GM18951 (cell line): Measurements from ENCODE around the gene KCNN3.

Source experiments
- POLR2A ChIP-seq: IDR thresholded peaks from 4 replicates; pipeline ENCODE4 v1.6.1; 2011; ENCODE audit warnings: mild to moderate bottlenecking; ENCODE audit not compliant: insufficient read length, insufficient read depth; ENCODE audit errors: extremely low read depth
- in situ Hi-C: fragments of 300-500 bp; cut with MboI; formaldehyde crosslinking; loops from one replicate; pipeline ENCODE4 v1.12.0; 2022; ENCODE audit warnings: low sequenced_read_pairs, mixed read lengths, inconsistent platforms; ENCODE audit not compliant: unreplicated experiment

Gene KCNN3

DNA sequence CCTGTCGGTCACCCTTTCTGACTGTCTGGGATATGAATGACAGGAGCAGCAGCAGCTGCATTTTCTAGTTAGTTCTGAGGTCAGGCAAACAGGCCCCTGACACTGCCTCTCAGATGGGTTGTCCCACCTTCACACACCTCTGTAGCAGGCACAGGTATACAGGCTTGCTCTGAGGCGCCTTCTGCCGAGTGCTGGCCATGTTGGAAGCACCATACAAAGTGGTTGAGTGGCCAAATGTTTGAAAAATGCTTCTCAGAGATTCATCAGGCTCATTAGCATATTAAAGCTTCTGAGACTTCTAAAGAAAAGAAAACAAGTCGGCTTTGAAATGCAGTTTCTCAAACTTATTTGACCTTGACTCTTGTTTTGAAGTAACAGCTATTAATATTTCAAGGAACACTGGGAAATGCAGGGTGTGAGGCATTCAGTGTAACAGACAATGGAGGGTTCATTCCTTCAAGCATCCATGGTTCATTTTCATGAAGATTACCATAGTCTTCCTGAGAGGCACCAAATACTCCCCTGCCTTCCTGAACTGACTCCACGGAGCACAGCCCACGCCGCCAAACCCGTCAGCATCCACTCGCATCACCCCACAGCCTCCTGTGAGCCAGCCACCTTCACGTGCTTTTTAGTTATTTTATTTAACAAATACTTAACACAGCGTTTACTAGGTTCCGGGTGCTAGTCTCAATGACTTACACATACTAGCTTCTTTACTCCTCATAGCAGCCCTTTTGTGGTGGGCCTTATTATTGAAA lies 81.8 kb downstream of the KCNN3 start:
- no peak for TF ChIP-seq POLR2A

GRCh38 chr1:154786804-154787570 lies 83.1 kb downstream of the KCNN3 start:
- TF ChIP-seq POLR2A, result no peak
- in situ Hi-C loops, result no loop called here

More for the DNA sequence above, 81.8 kb downstream of the KCNN3 start:
- in situ Hi-C loops, result no loop called here

- in situ Hi-C loops, result no loop called here
- no peak for TF ChIP-seq POLR2A
Observed at GRCh38 chr1:154784924-154785531, 85.1 kb downstream of the KCNN3 start.

DNA sequence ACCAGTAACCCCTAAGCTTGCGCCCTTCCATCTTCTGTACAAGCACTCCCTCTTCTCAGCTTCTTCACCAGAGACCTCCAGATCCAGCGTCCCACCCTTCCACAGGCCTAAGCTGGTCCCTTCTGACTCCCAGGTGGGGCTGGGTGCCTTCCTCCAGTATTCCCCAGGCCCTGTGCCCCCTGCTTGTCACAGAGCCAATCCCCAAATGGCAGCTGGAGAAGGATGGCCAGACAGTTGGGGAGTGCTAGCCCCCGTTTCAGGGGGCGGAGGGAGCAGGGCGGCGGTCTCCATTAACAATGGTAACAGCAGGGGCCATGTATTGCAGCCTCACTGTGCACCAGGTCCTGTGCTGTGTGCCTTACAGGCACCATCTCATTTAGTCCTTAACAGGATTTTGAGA lies 85.7 kb downstream of the KCNN3 start:
- in situ Hi-C loops, result no loop called here

DNA sequence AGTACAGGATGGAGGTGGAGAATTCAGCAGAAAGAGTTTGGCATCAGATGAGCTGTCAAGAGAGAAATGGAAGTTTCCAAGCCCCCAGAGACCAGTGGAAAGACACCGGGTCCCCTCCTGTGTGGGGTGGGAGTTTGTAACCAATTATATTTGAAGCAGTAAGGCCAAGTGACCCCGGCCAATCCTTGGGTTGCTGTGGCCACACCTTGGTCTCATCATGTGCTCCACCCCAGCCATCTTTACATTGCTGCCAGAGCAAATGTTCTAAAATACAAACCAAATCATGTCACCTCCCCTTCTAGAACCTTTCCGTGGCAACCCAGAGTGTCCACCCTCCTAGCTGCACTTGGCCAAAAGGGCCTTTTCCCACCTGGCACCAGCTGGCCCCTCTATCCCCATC lies 86.1 kb downstream of the KCNN3 start:
- in situ Hi-C loops, result no loop called here
- no peak for TF ChIP-seq POLR2A

More for the DNA sequence above, 85.7 kb downstream of the KCNN3 start:
- TF ChIP-seq POLR2A, result no peak

DNA sequence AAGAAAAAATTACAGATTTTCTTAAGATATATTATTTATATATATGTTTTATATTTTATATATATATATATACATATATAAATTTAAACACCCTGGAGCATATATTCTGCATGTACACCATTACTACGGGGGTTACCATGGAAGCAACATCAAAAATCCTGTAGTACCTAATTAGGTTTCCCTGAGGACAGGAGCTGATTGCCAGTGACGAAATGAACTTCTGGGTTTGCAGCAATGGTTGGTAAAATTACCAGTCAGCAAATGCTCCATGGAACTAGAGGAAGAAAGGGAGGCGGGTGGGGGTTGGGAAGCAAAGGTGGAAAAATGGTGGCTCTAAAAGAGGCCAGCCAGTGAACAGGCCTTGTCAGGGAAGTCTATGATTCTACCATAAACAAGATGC lies 89.5 kb downstream of the KCNN3 start:
- in situ Hi-C loops, result no loop called here
- TF ChIP-seq POLR2A, result no peak

DNA sequence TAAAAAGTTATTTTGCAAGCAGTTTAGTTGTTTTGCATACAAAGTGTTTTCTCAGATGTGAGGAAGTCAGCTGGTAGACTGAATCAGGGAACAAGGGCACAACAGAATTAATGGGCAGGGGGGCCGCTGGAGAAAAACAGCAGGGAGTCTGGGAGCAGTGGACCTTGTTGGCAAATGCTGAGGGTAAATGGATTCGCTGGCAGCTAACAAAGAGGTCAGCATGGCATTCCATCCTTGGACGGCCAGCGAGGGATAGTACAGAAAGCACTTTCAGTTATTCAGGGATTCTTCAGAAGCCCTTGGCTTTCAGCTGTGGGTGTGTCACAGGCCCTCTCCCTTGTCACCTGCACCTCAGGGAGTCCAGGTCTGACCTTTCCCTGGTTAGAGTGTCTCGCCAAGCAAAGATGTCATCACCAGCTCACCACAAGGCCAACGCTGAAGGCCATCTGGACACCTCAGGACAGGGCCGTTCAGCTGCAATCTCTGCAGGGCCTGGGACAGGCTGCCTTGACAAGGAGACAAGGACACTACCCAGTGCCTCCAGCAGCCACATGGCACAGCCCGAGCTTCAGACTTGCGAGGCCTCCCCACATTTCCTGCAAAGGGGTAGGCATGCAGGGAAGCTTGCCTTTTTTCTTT lies 90.4 kb downstream of the KCNN3 start:
- no peak for TF ChIP-seq POLR2A
- in situ Hi-C loops, result no loop called here

DNA sequence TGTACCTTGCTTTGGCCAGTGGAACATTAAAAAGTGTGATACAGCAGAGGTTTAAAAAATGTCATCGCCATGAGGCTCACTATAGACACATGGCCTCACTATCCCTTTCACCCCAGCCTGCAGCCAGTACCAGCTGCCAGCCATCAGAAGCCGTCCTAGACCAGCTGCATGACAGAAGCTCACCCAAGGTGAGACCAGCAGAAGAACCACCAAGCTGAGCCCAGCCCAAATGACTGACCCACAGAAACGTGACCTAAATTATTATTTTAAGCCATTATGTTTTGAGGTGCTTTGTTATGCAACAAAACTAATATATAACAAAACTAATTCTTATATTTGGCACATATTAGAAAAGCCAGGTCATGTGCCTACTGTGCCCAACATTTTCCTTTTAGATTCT lies 91.1 kb downstream of the KCNN3 start:
- TF ChIP-seq POLR2A, result no peak
- in situ Hi-C loops, result no loop called here

- in situ Hi-C loops, result no loop called here
- no peak for TF ChIP-seq POLR2A
Observed at GRCh38 chr1:154778275-154778674, 91.8 kb downstream of the KCNN3 start.

DNA sequence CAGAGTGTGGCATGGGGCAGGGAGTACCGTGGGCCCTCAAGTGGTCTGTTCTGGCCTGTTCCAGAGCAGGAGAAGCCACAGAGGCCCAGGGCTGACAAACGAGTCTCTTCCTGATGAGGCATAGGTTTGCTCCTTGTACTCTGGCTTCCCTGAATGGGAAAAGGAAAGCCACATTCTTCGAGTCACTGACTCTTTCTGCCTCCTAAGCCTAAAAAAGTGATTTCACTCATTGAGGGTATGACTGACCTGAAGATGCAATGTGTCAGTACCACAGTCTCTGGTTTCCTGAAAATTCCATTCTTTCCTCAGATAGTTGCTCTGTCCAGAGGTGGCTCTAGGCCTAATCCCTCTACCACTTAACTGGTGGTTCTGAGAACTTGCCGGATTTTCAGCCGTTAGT lies 92.3 kb downstream of the KCNN3 start:
- in situ Hi-C loops, result no loop called here
- no peak for TF ChIP-seq POLR2A

- no peak for TF ChIP-seq POLR2A
- in situ Hi-C loops, result no loop called here
Observed at GRCh38 chr1:154777154-154777553, 92.9 kb downstream of the KCNN3 start.

GRCh38 chr1:154775621-154776605 lies 94.2 kb downstream of the KCNN3 start:
- in situ Hi-C loops, result no loop called here
- TF ChIP-seq POLR2A, result no peak
